Measurements from ENCODE around the gene POMT1.

The POMT1 gene

DNA sequence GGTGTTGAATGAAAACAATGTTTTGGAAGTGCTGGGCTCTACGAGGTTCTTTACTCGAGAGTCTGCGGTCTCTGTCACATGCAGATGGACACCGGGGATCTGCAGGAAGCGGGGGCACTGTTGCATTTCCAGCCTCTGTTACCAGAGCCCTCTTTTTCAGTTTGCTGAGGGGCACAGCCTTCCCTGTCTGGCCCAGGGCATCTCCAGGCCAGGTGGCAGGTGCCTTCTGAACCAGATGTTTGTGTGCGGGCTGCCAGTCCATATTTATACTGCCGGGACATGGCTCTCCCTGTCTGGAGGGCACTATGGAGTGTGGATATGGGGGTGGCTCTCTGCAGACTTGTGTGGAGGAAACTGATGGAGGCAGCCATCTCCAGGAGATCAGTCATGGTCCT is 18.7 kb upstream of the POMT1 start (continued):
- TF ChIP-seq, protein P1, sequence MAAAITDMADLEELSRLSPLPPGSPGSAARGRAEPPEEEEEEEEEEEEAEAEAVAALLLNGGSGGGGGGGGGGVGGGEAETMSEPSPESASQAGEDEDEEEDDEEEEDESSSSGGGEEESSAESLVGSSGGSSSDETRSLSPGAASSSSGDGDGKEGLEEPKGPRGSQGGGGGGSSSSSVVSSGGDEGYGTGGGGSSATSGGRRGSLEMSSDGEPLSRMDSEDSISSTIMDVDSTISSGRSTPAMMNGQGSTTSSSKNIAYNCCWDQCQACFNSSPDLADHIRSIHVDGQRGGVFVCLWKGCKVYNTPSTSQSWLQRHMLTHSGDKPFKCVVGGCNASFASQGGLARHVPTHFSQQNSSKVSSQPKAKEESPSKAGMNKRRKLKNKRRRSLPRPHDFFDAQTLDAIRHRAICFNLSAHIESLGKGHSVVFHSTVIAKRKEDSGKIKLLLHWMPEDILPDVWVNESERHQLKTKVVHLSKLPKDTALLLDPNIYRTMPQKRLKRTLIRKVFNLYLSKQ (tag by site-specific recombination; IDR thresholded peaks at IDR 0.05; ENCODE audit: borderline replicate concordance) = no peak
- TF ChIP-seq ZNF148 (tag by site-specific recombination; IDR thresholded peaks at IDR 0.05; ENCODE audit: borderline replicate concordance) = no peak

GRCh38 chr9:131484560-131485185 is 18.0 kb upstream of the POMT1 start:
- no peak overlapping the region for H3K27ac ChIP-seq (ENCODE audit: extremely low read depth, low read depth, low read length)
- ChIA-PET CTCF (interaction anchor here (0.5 to 0.9 kb wide), 4 partner anchors 12 to 257 kb away, joined by 3 to 4 read pairs (median 4); no protein-coding TSS in a partner anchor), POLR2A (interaction anchor here (0.5 to 1.2 kb wide), 2 partner anchors 111 to 242 kb away, joined by 3 to 4 read pairs; no protein-coding TSS in a partner anchor)
- no peaks in the 10 kb centered on the region for H3K4me1 ChIP-seq (ENCODE audit: control insufficient read depth, insufficient read depth, low read length)
- H3K36me3 ChIP-seq (ENCODE audit: control insufficient read depth in 2 of 2, insufficient read depth in 1 of 2, low read length in 2 of 2) = peaks cover 44 to 98% of the 10 kb centered on the region in 2 experiments
- H3K4me3 ChIP-seq (ENCODE audit: low read depth, low read length) = no peak overlapping the region
- TF ChIP-seq ZNF423 (tag by site-specific recombination; IDR thresholded peaks at IDR 0.05) = no peak
- TF ChIP-seq ZEB2 (tag by site-specific recombination; IDR thresholded peaks at IDR 0.05) = no peak
- no peak for TF ChIP-seq ZNF2 (tag by site-specific recombination; IDR thresholded peaks at IDR 0.05)
- no peak for TF ChIP-seq ZNF138 (tag by site-specific recombination; IDR thresholded peaks at IDR 0.05; ENCODE audit: borderline replicate concordance)
- no peak for TF ChIP-seq PRDM10 (tag by site-specific recombination; IDR thresholded peaks at IDR 0.05)
- TF ChIP-seq ZNF155 (tag by site-specific recombination; IDR thresholded peaks at IDR 0.05) = no peak
- TF ChIP-seq ZNF529 (tag by site-specific recombination; IDR thresholded peaks at IDR 0.05; ENCODE audit: insufficient replicate concordance) = no peak
- TF ChIP-seq ZNF202 (tag by site-specific recombination; IDR thresholded peaks at IDR 0.05; ENCODE audit: borderline replicate concordance) = no peak
- no peak for TF ChIP-seq ZNF433 (tag by site-specific recombination; IDR thresholded peaks at IDR 0.05; ENCODE audit: low read depth)
- no peak for TF ChIP-seq ZNF777 (tag by site-specific recombination; IDR thresholded peaks at IDR 0.05; ENCODE audit: borderline replicate concordance)
- TF ChIP-seq ZBTB6 (tag by site-specific recombination; IDR thresholded peaks at IDR 0.05) = no peak
- no peak for TF ChIP-seq ZNF391 (tag by site-specific recombination; IDR thresholded peaks at IDR 0.05; ENCODE audit: borderline replicate concordance, low read depth)
- TF ChIP-seq ZNF623 (tag by site-specific recombination; IDR thresholded peaks at IDR 0.05) = no peak
- TF ChIP-seq ZNF510 (tag by site-specific recombination; IDR thresholded peaks at IDR 0.05; ENCODE audit: insufficient replicate concordance) = no peak
- no peak for TF ChIP-seq ZNF24 (tag by site-specific recombination; IDR thresholded peaks at IDR 0.05)
- TF ChIP-seq GFI1B (tag by site-specific recombination; IDR thresholded peaks at IDR 0.05) = no peak
- TF ChIP-seq ZNF184 (tag by site-specific recombination; IDR thresholded peaks at IDR 0.05) = no peak
- TF ChIP-seq ATF2 (tag by site-specific recombination; IDR thresholded peaks at IDR 0.05; ENCODE audit: low read depth) = no peak
- no peaks in the 10 kb centered on the region for H3K9me3 ChIP-seq (ENCODE audit: control insufficient read depth, insufficient read depth, low read depth, low read length)
